ENCODE data around the gene UHRF1.
"Not testable (repeated sequence)": the region's sequence is repeated elsewhere in the genome, so short reads cannot be mapped to it uniquely, and the experiment has no call there.

The UHRF1 gene

DNA sequence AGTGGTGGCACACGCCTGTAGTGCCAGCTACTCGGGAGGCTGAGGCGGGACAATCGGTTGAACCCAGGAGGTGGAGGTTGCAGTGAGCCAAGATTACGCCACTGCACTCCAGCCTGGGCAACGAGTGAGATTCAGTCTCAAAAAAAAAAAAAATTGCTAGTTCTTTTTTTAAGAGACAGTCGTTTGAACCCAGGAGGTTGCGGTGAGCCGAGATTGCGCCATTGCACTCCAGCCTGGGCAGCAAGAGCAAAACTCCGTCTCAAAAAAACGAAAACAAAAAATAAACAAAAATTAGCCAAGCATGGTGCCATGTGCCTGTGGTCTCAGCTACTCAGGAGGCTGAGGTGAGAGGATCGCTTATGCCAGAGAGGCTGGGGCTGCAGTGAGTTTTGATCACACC lies 8.4 kb upstream of the UHRF1 start:
- not testable (repeated sequence) for DNase-seq (ENCODE audit: low spot score)

- no peak for DNase-seq (ENCODE audit: low spot score)
These were observed 6.5 kb upstream of the UHRF1 start, which contains the start of gene ARRDC5 for GRCh38 chr19:4902796-4903195. ARRDC5 (minus strand) TSS chr19:4902896; CDS start chr19:4902825, 71 bp downstream.

GRCh38 chr19:4904481-4904880 lies 4.8 kb upstream of the UHRF1 start:
- no peak for DNase-seq (ENCODE audit: low spot score)

DNA sequence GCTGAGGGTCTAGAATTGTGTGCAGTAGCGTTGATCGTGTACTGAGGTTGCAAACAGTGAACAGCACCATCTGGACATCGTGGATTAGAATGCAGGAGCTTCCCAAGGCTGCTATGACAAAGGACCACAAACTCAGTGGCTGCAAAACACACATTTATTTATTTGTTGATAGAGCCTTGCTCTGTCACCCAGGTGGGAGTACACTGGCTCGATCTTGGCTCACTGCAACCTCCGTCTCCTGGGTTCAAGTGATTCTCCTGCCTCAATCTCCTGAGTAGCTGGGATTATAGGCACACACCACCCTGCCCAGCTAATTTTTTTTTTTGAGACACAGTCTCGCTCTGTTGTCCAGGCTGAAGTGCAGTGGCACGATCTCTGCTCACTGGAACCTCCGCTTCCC lies 2.3 kb upstream of the UHRF1 start:
- no peak for DNase-seq (ENCODE audit: low spot score)

- DNase-seq (ENCODE audit: low spot score), result no peak
These were observed 941 bp upstream of the UHRF1 start for GRCh38 chr19:4908360-4908759.

- no peak for DNase-seq (ENCODE audit: low spot score)
These were observed 533 bp upstream of the UHRF1 start for GRCh38 chr19:4908781-4909155.

- DNase-seq (ENCODE audit: low spot score), result peak; percentile 83
These were observed 744 bp downstream of the UHRF1 start for GRCh38 chr19:4909897-4910593.

- DNase-seq (ENCODE audit: low spot score), result peak; percentile 77
These were observed 1.4 kb downstream of the UHRF1 start for GRCh38 chr19:4910594-4911281.

GRCh38 chr19:4911314-4911713 lies 2.0 kb downstream of the UHRF1 start:
- no peak for DNase-seq (ENCODE audit: low spot score)

- DNase-seq (ENCODE audit: low spot score), result peak; percentile 50
These were observed 2.7 kb downstream of the UHRF1 start for GRCh38 chr19:4911786-4912672.

- peak; percentile 13 for DNase-seq (ENCODE audit: low spot score)
These were observed 4.9 kb downstream of the UHRF1 start for GRCh38 chr19:4913996-4914735.

GRCh38 chr19:4914736-4915501 lies 5.6 kb downstream of the UHRF1 start:
- peak; percentile 91 for DNase-seq (ENCODE audit: low spot score)

GRCh38 chr19:4916292-4917082 lies 7.2 kb downstream of the UHRF1 start:
- DNase-seq (ENCODE audit: low spot score), result no peak

GRCh38 chr19:4922530-4923275 lies 13.4 kb downstream of the UHRF1 start:
- no peak for DNase-seq (ENCODE audit: low spot score)

DNA sequence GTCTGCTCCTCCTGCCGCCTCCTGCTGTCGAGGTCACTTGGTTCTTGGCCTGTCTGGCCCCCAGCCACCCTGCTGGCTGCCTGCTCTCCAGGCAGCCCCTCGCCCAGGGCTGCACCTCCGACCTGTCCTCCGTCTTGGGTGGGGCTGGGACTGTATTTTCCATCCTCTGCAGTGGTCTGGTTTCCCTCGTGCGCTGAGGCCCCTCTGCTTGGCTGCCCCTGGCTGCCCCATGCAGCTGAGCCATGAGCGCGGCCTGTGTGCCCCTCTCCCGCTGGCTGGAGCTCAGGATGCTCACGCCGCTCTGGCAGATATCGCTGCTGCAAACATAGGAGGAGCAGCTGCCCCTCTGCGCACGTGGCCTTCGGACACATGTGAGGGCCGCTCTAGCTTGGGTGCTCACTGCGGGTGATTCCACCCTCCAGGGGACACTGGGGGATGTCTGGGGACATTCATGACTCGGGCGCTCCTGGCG lies 14.0 kb downstream of the UHRF1 start:
- DNase-seq (ENCODE audit: low spot score), result no peak

- DNase-seq (ENCODE audit: low spot score), result no peak
These were observed 19.9 kb downstream of the UHRF1 start for GRCh38 chr19:4929186-4929585.

DNA sequence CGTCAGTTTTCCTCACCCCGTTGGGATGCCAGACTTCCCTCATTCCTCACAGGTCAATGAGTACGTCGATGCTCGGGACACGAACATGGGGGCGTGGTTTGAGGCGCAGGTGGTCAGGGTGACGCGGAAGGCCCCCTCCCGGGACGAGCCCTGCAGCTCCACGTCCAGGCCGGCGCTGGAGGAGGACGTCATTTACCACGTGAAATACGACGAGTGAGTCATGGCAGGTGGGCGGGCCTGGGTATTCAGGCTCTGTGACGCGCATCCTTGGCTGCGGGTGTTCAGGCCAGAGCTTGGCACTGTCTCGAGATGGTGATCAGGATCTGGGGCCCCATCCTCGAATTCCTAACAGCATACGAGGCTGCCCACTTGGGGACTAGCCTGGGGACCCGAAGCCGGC lies 21.4 kb downstream of the UHRF1 start:
- no peak for DNase-seq (ENCODE audit: low spot score)

DNA sequence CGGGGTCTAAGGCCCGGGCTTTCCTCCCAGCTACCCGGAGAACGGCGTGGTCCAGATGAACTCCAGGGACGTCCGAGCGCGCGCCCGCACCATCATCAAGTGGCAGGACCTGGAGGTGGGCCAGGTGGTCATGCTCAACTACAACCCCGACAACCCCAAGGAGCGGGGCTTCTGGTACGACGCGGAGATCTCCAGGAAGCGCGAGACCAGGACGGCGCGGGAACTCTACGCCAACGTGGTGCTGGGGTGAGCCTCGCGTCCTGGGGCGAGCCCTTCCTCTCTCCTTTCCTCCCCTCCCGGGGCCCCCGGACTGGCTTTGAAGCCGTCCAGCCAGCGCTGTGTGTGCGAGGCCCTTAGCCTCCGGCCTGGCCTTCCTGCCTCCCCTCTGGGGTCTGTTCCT lies 23.4 kb downstream of the UHRF1 start:
- DNase-seq (ENCODE audit: low spot score), result no peak

- peak; percentile 49 for DNase-seq (ENCODE audit: low spot score)
These were observed 24.2 kb downstream of the UHRF1 start for GRCh38 chr19:4933528-4933927.

GRCh38 chr19:4935444-4935843 lies 26.1 kb downstream of the UHRF1 start:
- no peak for DNase-seq (ENCODE audit: low spot score)

All from SW480 (cell line).